Bronchial epithelial cell (primary cell): ENCODE measurements around the gene EDA. TPM values are rescaled to one million over a fixed set of nuclear protein-coding genes. Genes with fewer than 3 reads are reported as not detected.

ENCODE experiments used
- DNase-seq: peaks from one replicate; pipeline ENCODE4 v3.0.0-alpha.2; 2010; ENCODE audit warnings: low read depth
- FAIRE-seq: peaks from 2 replicates; lab custom pipeline; 2011; peaks lifted over from hg19 to GRCh38; lab: Jason Lieb, UNC
- H3K27me3 ChIP-seq: 2 replicates; pipeline ENCODE4 v1.5.1; 2011; ENCODE audit warnings: low read length; ENCODE audit not compliant: control insufficient read depth, insufficient read depth
- H3K36me3 ChIP-seq: 2 replicates; pipeline ENCODE4 v1.5.1; 2011; ENCODE audit warnings: low read length; ENCODE audit not compliant: control insufficient read depth, insufficient read depth
- H3K4me3 ChIP-seq: 2 replicates; pipeline ENCODE4 v1.5.1; 2011; ENCODE audit warnings: mild to moderate bottlenecking, low read depth, low read length, control low read depth
- CTCF ChIP-seq: IDR thresholded peaks from 2 replicates; pipeline ENCODE4 v1.5.1; 2011; ENCODE audit warnings: mild to moderate bottlenecking, moderate library complexity, low read length, control low read depth, inconsistent platforms; ENCODE audit not compliant: insufficient read depth, severe bottlenecking
- total RNA-seq: library from RNA; depleted of rRNA; stranded (reverse); fragments of >200 nt; gene quantifications from 2 replicates; pipeline ENCODE4 v1.2.1, GENCODE V29; 2014

Gene EDA
- total RNA-seq, 1 donor from 2014 or later = 0.26 TPM

- DNase-seq (peak; percentile 32), FAIRE-seq (no peak)
- no peaks in the 10 kb centered on the region for H3K36me3 ChIP-seq
- H3K27me3 ChIP-seq = no peaks in the 10 kb centered on the region
- no peak for TF ChIP-seq CTCF
- H3K4me3 ChIP-seq = no peak overlapping the region
These were observed 472.1 kb downstream of the EDA start for GRCh38 chrX:70087857-70088630.

GRCh38 chrX:70088751-70089150 lies 472.8 kb downstream of the EDA start:
- H3K36me3 ChIP-seq = no peaks in the 10 kb centered on the region
- FAIRE-seq (no peak), DNase-seq (no peak)
- H3K4me3 ChIP-seq = no peak overlapping the region
- H3K27me3 ChIP-seq = no peaks in the 10 kb centered on the region
- TF ChIP-seq CTCF = no peak

Other genes with a start within 250 kb of the EDA start
- gene NALF2, start 111.8 kb upstream of the EDA start, total RNA-seq = 0.79 and 2.8 TPM in 2 replicates